K562 (cell line): Measurements from ENCODE around the gene CD164. TPM values are rescaled to one million over a fixed set of nuclear protein-coding genes. Genes with fewer than 3 reads are reported as not detected.
A peak's percentile ranks its signal among the peaks of the same experiment; 100 is the strongest.

Experiments
- BDP1 ChIP-seq: IDR thresholded peaks from 3 replicates; pipeline ENCODE4 v1.6.1; 2011; ENCODE audit not compliant: insufficient read length, insufficient read depth
- BRF1 ChIP-seq: IDR thresholded peaks from 3 replicates; pipeline ENCODE4 v1.6.1; 2011; ENCODE audit warnings: borderline replicate concordance, mild to moderate bottlenecking; ENCODE audit not compliant: insufficient read length; ENCODE audit errors: extremely low read depth
- KAT7 ChIP-seq: sonication (generic); formaldehyde crosslinking; IDR thresholded peaks from 2 replicates; pipeline ENCODE4 v1.8.0; 2022; ENCODE audit warnings: missing genetic modification reagents, mild to moderate bottlenecking, borderline replicate concordance
- MBD2 ChIP-seq: sonication (generic); IDR thresholded peaks from 2 replicates; pipeline ENCODE4 v1.6.1; 2016; ENCODE audit warnings: low read depth, borderline replicate concordance
- MECOM ChIP-seq: fragments of 250-450 bp; sonication (Bioruptor Pico); IDR thresholded peaks from 2 replicates; pipeline ENCODE4 v1.8.0; 2022; ENCODE audit warnings: inconsistent platforms
- NFE2 ChIP-seq: IDR thresholded peaks from 2 replicates; pipeline ENCODE4 v1.6.1; 2014; ENCODE audit warnings: antibody characterized with exemption, low read depth
- PPARD ChIP-seq: fragments of 250-450 bp; sonication (Bioruptor Pico); IDR thresholded peaks from 2 replicates; pipeline ENCODE4 v1.8.0; 2022; ENCODE audit warnings: inconsistent platforms, mild to moderate bottlenecking, moderate library complexity
- REST ChIP-seq, 2 experiments: fragments of 450-650 bp; formaldehyde crosslinking in 1 of 2; IDR thresholded peaks; 2 replicates each; pipeline versions ENCODE4 v1.4.0 to v1.6.1; 2014 to 2020; ENCODE audit warnings: mild to moderate bottlenecking in 2 of 2, borderline replicate concordance in 1 of 2, low read depth in 1 of 2
- TARDBP ChIP-seq: fragments of 450-650 bp; IDR thresholded peaks from 2 replicates; pipeline ENCODE4 v1.6.1; 2016
- ZC3H8 ChIP-seq: fragments of 450-650 bp; IDR thresholded peaks from 2 replicates; pipeline ENCODE4 v1.6.1; 2017
- ZFP36 ChIP-seq: fragments of 150-350 bp; IDR thresholded peaks from 2 replicates; pipeline ENCODE4 v1.6.1; 2018; ENCODE audit warnings: low read length, low read depth; ENCODE audit not compliant: partially characterized antibody
- ZNF121 ChIP-seq: sonication (generic); formaldehyde crosslinking; conservative IDR thresholded peaks from 2 replicates; pipeline ENCODE4 v1.8.0; 2022; ENCODE audit warnings: missing genetic modification reagents
- polyA plus RNA-seq, 8 experiments: library from polyadenylated mRNA; depleted of rRNA in 4 of 8; stranded (reverse) in 5 of 8; unstranded in 3 of 8; fragments of >200 nt; fragmentation: Nextera tagmentation in 2 of 8; fragmentation: Illumina TruSeq in 1 of 8; extraction: Ambion mirVana in 2 of 8; extraction: Trizol in 1 of 8; gene quantifications; 2 replicates each; pipeline versions ENCODE4 v1.2.1 to v1.2.3, GENCODE V29; 2011 to 2014; ENCODE audit warnings: inconsistent platforms in 1 of 8, missing spikeins in 1 of 8
- total RNA-seq, 7 experiments: library from RNA; depleted of rRNA in 6 of 7; stranded (reverse); fragments of >200 nt in 6 of 7; fragmentation: Illumina TruSeq in 2 of 7; extraction: Trizol in 2 of 7; gene quantifications; 2 replicates each; pipeline versions ENCODE4 v1.2.1 to v1.2.3, GENCODE V29; 2011 to 2021; ENCODE audit warnings: low replicate concordance in 1 of 7
- TF ChIP-seq, protein P1 (sequence below): sonication (generic); formaldehyde crosslinking; IDR thresholded peaks from 2 replicates; pipeline ENCODE4 v1.8.1; 2023; ENCODE audit warnings: mild to moderate bottlenecking, missing genetic modification reagents
- TF ChIP-seq, protein P2 (sequence below): fragments of 250-450 bp; sonication (Bioruptor Pico); IDR thresholded peaks from 2 replicates; pipeline ENCODE4 v1.4.0; 2020; ENCODE audit warnings: mild to moderate bottlenecking, moderate library complexity, borderline replicate concordance

Gene CD164
- total and polyA plus RNA-seq, 9 of the 15 experiments (the other 6 are each of a cell fraction or from before 2014, with no cell fraction given) = 79.5 to 317 (median 165) TPM

- TF ChIP-seq REST (IDR thresholded peaks at IDR 0.05; ENCODE audit: borderline replicate concordance) (no peak), REST (CRISPR knock-in tag; IDR thresholded peaks at IDR 0.05; ENCODE audit: low read depth) (no peak; the same call in 1 of the 2 replicates), MBD2 (no peak), TARDBP (0 out of 2 replicates have a peak, but pooled peaks have one; percentile 70), ZC3H8 (no peak), KAT7 (CRISPR knock-in tag) (no peak; the same call in 1 of the 2 replicates), MECOM (CRISPR knock-in tag) (no peak), BDP1 (no peak), BRF1 (no peak), NFE2 (no peak), ZNF121 (CRISPR knock-in tag) (no peak), ZFP36 (no peak), PPARD (CRISPR knock-in tag) (no peak)
- TF ChIP-seq, protein P1, sequence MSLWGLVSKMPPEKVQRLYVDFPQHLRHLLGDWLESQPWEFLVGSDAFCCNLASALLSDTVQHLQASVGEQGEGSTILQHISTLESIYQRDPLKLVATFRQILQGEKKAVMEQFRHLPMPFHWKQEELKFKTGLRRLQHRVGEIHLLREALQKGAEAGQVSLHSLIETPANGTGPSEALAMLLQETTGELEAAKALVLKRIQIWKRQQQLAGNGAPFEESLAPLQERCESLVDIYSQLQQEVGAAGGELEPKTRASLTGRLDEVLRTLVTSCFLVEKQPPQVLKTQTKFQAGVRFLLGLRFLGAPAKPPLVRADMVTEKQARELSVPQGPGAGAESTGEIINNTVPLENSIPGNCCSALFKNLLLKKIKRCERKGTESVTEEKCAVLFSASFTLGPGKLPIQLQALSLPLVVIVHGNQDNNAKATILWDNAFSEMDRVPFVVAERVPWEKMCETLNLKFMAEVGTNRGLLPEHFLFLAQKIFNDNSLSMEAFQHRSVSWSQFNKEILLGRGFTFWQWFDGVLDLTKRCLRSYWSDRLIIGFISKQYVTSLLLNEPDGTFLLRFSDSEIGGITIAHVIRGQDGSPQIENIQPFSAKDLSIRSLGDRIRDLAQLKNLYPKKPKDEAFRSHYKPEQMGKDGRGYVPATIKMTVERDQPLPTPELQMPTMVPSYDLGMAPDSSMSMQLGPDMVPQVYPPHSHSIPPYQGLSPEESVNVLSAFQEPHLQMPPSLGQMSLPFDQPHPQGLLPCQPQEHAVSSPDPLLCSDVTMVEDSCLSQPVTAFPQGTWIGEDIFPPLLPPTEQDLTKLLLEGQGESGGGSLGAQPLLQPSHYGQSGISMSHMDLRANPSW (CRISPR knock-in tag) = 0 out of 2 replicates have a peak, but pooled peaks have one; percentile 19
- TF ChIP-seq, protein P2, sequence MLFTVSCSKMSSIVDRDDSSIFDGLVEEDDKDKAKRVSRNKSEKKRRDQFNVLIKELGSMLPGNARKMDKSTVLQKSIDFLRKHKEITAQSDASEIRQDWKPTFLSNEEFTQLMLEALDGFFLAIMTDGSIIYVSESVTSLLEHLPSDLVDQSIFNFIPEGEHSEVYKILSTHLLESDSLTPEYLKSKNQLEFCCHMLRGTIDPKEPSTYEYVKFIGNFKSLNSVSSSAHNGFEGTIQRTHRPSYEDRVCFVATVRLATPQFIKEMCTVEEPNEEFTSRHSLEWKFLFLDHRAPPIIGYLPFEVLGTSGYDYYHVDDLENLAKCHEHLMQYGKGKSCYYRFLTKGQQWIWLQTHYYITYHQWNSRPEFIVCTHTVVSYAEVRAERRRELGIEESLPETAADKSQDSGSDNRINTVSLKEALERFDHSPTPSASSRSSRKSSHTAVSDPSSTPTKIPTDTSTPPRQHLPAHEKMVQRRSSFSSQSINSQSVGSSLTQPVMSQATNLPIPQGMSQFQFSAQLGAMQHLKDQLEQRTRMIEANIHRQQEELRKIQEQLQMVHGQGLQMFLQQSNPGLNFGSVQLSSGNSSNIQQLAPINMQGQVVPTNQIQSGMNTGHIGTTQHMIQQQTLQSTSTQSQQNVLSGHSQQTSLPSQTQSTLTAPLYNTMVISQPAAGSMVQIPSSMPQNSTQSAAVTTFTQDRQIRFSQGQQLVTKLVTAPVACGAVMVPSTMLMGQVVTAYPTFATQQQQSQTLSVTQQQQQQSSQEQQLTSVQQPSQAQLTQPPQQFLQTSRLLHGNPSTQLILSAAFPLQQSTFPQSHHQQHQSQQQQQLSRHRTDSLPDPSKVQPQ (CRISPR knock-in tag) = peak; percentile 52; the same call in 1 of the 2 replicates
Measured at GRCh38 chr6:109381747-109382575, at the start of gene CD164 (continued).
